Measurements from ENCODE around the gene C9.

Gene C9

GRCh38 chr5:39384271-39384670 lies 20.0 kb upstream of the C9 start:
- H3K9me3 ChIP-seq (ENCODE audit: insufficient read depth, low read depth, low read length), result no peaks in the 10 kb centered on the region
- WGBS (ENCODE audit: extremely low coverage, insufficient coverage, insufficient read length), result no CpG with 5 or more reads among the region's 1 CpG

GRCh38 chr5:39381376-39381775 lies 17.1 kb upstream of the C9 start:
- Histone ChIP-seq H3K9me3 (ENCODE audit: insufficient read depth, low read depth, low read length) (peaks cover 2% of the 10 kb centered on the region), H2AFZ (ENCODE audit: insufficient read depth, low read length, poor library complexity) (no peak overlapping the region), H3K4me3 (ENCODE audit: low read depth, low read length) (no peak overlapping the region)

More at GRCh38 chr5:39384271-39384670, 20.0 kb upstream of the C9 start:
- Histone ChIP-seq H3K4me3 (ENCODE audit: low read depth, low read length) (no peak overlapping the region), H3K79me2 (ENCODE audit: control insufficient read depth, insufficient read depth, low read length, poor library complexity) (no peaks in the 10 kb centered on the region), H4K8ac (ENCODE audit: low read depth, low read length) (no peak overlapping the region), H2BK120ac (ENCODE audit: insufficient read depth, low read length, poor library complexity) (no peak overlapping the region), H3K9ac (ENCODE audit: low read length) (no peak overlapping the region), H3K4me2 (ENCODE audit: low read length) (no peak overlapping the region), H2BK12ac (ENCODE audit: low read length) (no peak overlapping the region), H3K79me1 (ENCODE audit: low read length) (no peaks in the 10 kb centered on the region), H3K18ac (ENCODE audit: low read length) (no peak overlapping the region), H3K27me3 (ENCODE audit: insufficient read depth, low read length) (no peaks in the 10 kb centered on the region), H3K4me1 (ENCODE audit: control insufficient read depth in 1 of 2, insufficient read depth in 2 of 2, low read length in 2 of 2) (no peaks in the 10 kb centered on the region), H4K91ac (ENCODE audit: low read depth, low read length) (no peak overlapping the region), H3K23ac (ENCODE audit: low read length) (no peak overlapping the region), H2BK5ac (ENCODE audit: low read depth, low read length, poor library complexity) (no peak overlapping the region), H3K4ac (ENCODE audit: low read depth, low read length) (no peak overlapping the region), H3K14ac (ENCODE audit: low read length) (no peak overlapping the region), H3K36me3 (ENCODE audit: control insufficient read depth in 1 of 2, insufficient read depth in 2 of 2, low read length in 2 of 2) (peaks cover 3 to 12% of the 10 kb centered on the region in 2 experiments), H4K12ac (ENCODE audit: low read depth, low read length) (no peak overlapping the region), H2AK5ac (ENCODE audit: low read length) (no peak overlapping the region), H2AFZ (ENCODE audit: insufficient read depth, low read length, poor library complexity) (no peak overlapping the region), H3K27ac (ENCODE audit: low read depth, low read length) (no peak overlapping the region)
- DNase-seq, result no peak

GRCh38 chr5:39379693-39380092 lies 15.4 kb upstream of the C9 start:
- no peaks in the 10 kb centered on the region for H3K79me1 ChIP-seq (ENCODE audit: low read length)
- no peak overlapping the region for H4K91ac ChIP-seq (ENCODE audit: low read depth, low read length)
- peaks cover 4 to 21% of the 10 kb centered on the region in 2 experiments for H3K36me3 ChIP-seq (ENCODE audit: control insufficient read depth in 1 of 2, insufficient read depth in 2 of 2, low read length in 2 of 2)
- peaks cover 2% of the 10 kb centered on the region for H3K9me3 ChIP-seq (ENCODE audit: insufficient read depth, low read depth, low read length)
- H3K27ac ChIP-seq (ENCODE audit: low read depth, low read length), result no peak overlapping the region
- H3K4ac ChIP-seq (ENCODE audit: low read depth, low read length), result no peak overlapping the region
- H2BK5ac ChIP-seq (ENCODE audit: low read depth, low read length, poor library complexity), result no peak overlapping the region
- no peak overlapping the region for H2BK12ac ChIP-seq (ENCODE audit: low read length)
- H2AFZ ChIP-seq (ENCODE audit: insufficient read depth, low read length, poor library complexity), result no peak overlapping the region
- H3K79me2 ChIP-seq (ENCODE audit: control insufficient read depth, insufficient read depth, low read length, poor library complexity), result no peaks in the 10 kb centered on the region
- no peaks in the 10 kb centered on the region for H3K27me3 ChIP-seq (ENCODE audit: insufficient read depth, low read length)
- no peak for DNase-seq
- H3K18ac ChIP-seq (ENCODE audit: low read length), result no peak overlapping the region
- no peaks in the 10 kb centered on the region for H3K4me1 ChIP-seq (ENCODE audit: control insufficient read depth in 1 of 2, insufficient read depth in 2 of 2, low read length in 2 of 2)
- H3K23ac ChIP-seq (ENCODE audit: low read length), result no peak overlapping the region
- H4K12ac ChIP-seq (ENCODE audit: low read depth, low read length), result no peak overlapping the region
- H3K9ac ChIP-seq (ENCODE audit: low read length), result no peak overlapping the region
- no CpG with 5 or more reads among the region's 3 CpGs for WGBS (ENCODE audit: extremely low coverage, insufficient coverage, insufficient read length)
- no peak overlapping the region for H3K14ac ChIP-seq (ENCODE audit: low read length)
- no peak overlapping the region for H3K4me2 ChIP-seq (ENCODE audit: low read length)
- H4K8ac ChIP-seq (ENCODE audit: low read depth, low read length), result no peak overlapping the region
- no peak overlapping the region for H2AK5ac ChIP-seq (ENCODE audit: low read length)
- H2BK120ac ChIP-seq (ENCODE audit: insufficient read depth, low read length, poor library complexity), result no peak overlapping the region
- H3K4me3 ChIP-seq (ENCODE audit: low read depth, low read length), result no peak overlapping the region

More at GRCh38 chr5:39381376-39381775, 17.1 kb upstream of the C9 start:
- Histone ChIP-seq H3K4me2 (ENCODE audit: low read length) (no peak overlapping the region), H3K9ac (ENCODE audit: low read length) (no peak overlapping the region), H4K12ac (ENCODE audit: low read depth, low read length) (no peak overlapping the region), H4K8ac (ENCODE audit: low read depth, low read length) (no peak overlapping the region), H2BK120ac (ENCODE audit: insufficient read depth, low read length, poor library complexity) (no peak overlapping the region), H3K4ac (ENCODE audit: low read depth, low read length) (no peak overlapping the region), H3K18ac (ENCODE audit: low read length) (no peak overlapping the region), H3K27ac (ENCODE audit: low read depth, low read length) (no peak overlapping the region), H2AK5ac (ENCODE audit: low read length) (no peak overlapping the region), H2BK5ac (ENCODE audit: low read depth, low read length, poor library complexity) (no peak overlapping the region), H3K36me3 (ENCODE audit: control insufficient read depth in 1 of 2, insufficient read depth in 2 of 2, low read length in 2 of 2) (peaks cover 4 to 18% of the 10 kb centered on the region in 2 experiments), H3K4me1 (ENCODE audit: control insufficient read depth in 1 of 2, insufficient read depth in 2 of 2, low read length in 2 of 2) (no peaks in the 10 kb centered on the region), H3K79me2 (ENCODE audit: control insufficient read depth, insufficient read depth, low read length, poor library complexity) (no peaks in the 10 kb centered on the region), H4K91ac (ENCODE audit: low read depth, low read length) (no peak overlapping the region), H3K14ac (ENCODE audit: low read length) (no peak overlapping the region), H3K79me1 (ENCODE audit: low read length) (no peaks in the 10 kb centered on the region), H2BK12ac (ENCODE audit: low read length) (no peak overlapping the region), H3K27me3 (ENCODE audit: insufficient read depth, low read length) (no peaks in the 10 kb centered on the region), H3K23ac (ENCODE audit: low read length) (no peak overlapping the region)
- WGBS (ENCODE audit: extremely low coverage, insufficient coverage, insufficient read length), result no CpG with 5 or more reads among the region's 3 CpGs
- no peak for DNase-seq

- Histone ChIP-seq H3K14ac (ENCODE audit: low read length) (no peak overlapping the region), H2BK12ac (ENCODE audit: low read length) (no peak overlapping the region), H2AK5ac (ENCODE audit: low read length) (no peak overlapping the region), H2BK5ac (ENCODE audit: low read depth, low read length, poor library complexity) (no peak overlapping the region), H4K91ac (ENCODE audit: low read depth, low read length) (no peak overlapping the region), H3K79me1 (ENCODE audit: low read length) (no peaks in the 10 kb centered on the region), H3K9me3 (ENCODE audit: insufficient read depth, low read depth, low read length) (peaks cover 2% of the 10 kb centered on the region), H4K8ac (ENCODE audit: low read depth, low read length) (no peak overlapping the region), H3K23ac (ENCODE audit: low read length) (no peak overlapping the region), H3K27me3 (ENCODE audit: insufficient read depth, low read length) (no peaks in the 10 kb centered on the region), H2BK120ac (ENCODE audit: insufficient read depth, low read length, poor library complexity) (no peak overlapping the region), H3K4me3 (ENCODE audit: low read depth, low read length) (no peak overlapping the region), H3K9ac (ENCODE audit: low read length) (no peak overlapping the region), H3K4me1 (ENCODE audit: control insufficient read depth in 1 of 2, insufficient read depth in 2 of 2, low read length in 2 of 2) (no peaks in the 10 kb centered on the region), H3K36me3 (ENCODE audit: control insufficient read depth in 1 of 2, insufficient read depth in 2 of 2, low read length in 2 of 2) (peaks cover 3 to 19% of the 10 kb centered on the region in 2 experiments), H4K12ac (ENCODE audit: low read depth, low read length) (no peak overlapping the region), H3K4me2 (ENCODE audit: low read length) (no peak overlapping the region), H3K79me2 (ENCODE audit: control insufficient read depth, insufficient read depth, low read length, poor library complexity) (no peaks in the 10 kb centered on the region), H3K4ac (ENCODE audit: low read depth, low read length) (no peak overlapping the region), H3K18ac (ENCODE audit: low read length) (no peak overlapping the region), H3K27ac (ENCODE audit: low read depth, low read length) (no peak overlapping the region), H2AFZ (ENCODE audit: insufficient read depth, low read length, poor library complexity) (no peak overlapping the region)
- no peak for DNase-seq
- WGBS (ENCODE audit: extremely low coverage, insufficient coverage, insufficient read length), result no CpG with 5 or more reads among the region's 2 CpGs
Measured at GRCh38 chr5:39377613-39378012, 13.3 kb upstream of the C9 start.
